CD4-positive, alpha-beta T cell treated with Interleukin-6 for 4 hours (primary cell): Measurements from ENCODE around the gene OR10K2.
"Not testable (repeated sequence)": the region's sequence is repeated elsewhere in the genome, so short reads cannot be mapped to it uniquely, and the experiment has no call there.

Experiments
- DNase-seq: peaks from one replicate; pipeline ENCODE4 v3.0.0-alpha.2; 2020; ENCODE audit warnings: mixed read lengths

Gene OR10K2

GRCh38 chr1:158426137-158426536 lies at the start of gene OR10K2:
OR10K2 (minus strand) TSS chr1:158426237; CDS start chr1:158420866, 5,371 bp downstream.
- no peak for DNase-seq

- DNase-seq = no peak
These were observed 45.9 kb upstream of the OR10K2 start, which contains the start of gene OR10R2 for GRCh38 chr1:158471920-158472319. OR10R2 (plus strand) TSS chr1:158472220; CDS start chr1:158472326, 106 bp downstream.

GRCh38 chr1:158461534-158461933 lies 35.5 kb upstream of the OR10K2 start, which contains the start of gene OR10K1:
OR10K1 (plus strand) TSS chr1:158461834; CDS start chr1:158465562, 3,728 bp downstream.
- DNase-seq = no peak

GRCh38 chr1:158458263-158458662 lies 32.2 kb upstream of the OR10K2 start:
- no peak for DNase-seq

GRCh38 chr1:158457246-158457645 lies 31.2 kb upstream of the OR10K2 start:
- no peak for DNase-seq

GRCh38 chr1:158454537-158454936 lies 28.5 kb upstream of the OR10K2 start:
- DNase-seq = no peak

GRCh38 chr1:158445376-158445775 lies 19.3 kb upstream of the OR10K2 start:
- no peak for DNase-seq

GRCh38 chr1:158434741-158435140 lies 8.7 kb upstream of the OR10K2 start:
- DNase-seq = no peak

- not testable (repeated sequence) for DNase-seq
These were observed 4.1 kb upstream of the OR10K2 start for GRCh38 chr1:158430163-158430562.

- DNase-seq = no peak
These were observed 1.0 kb downstream of the OR10K2 start for GRCh38 chr1:158425027-158425426.

- DNase-seq = no peak
These were observed 3.8 kb downstream of the OR10K2 start for GRCh38 chr1:158422212-158422611.

- no peak for DNase-seq
These were observed 8.5 kb downstream of the OR10K2 start for GRCh38 chr1:158417586-158417985.

GRCh38 chr1:158414651-158415345 lies 11.2 kb downstream of the OR10K2 start:
- DNase-seq = no peak

GRCh38 chr1:158407092-158407491 lies 18.9 kb downstream of the OR10K2 start:
- DNase-seq = no peak

GRCh38 chr1:158400871-158401270 lies 25.2 kb downstream of the OR10K2 start:
- DNase-seq = no peak

GRCh38 chr1:158398818-158399514 lies 27.1 kb downstream of the OR10K2 start, which contains the start of gene OR10T2:
OR10T2 (minus strand) TSS chr1:158399466; CDS start chr1:158399466, 0 bp downstream.
- DNase-seq = no peak

- no peak for DNase-seq
These were observed 29.4 kb downstream of the OR10K2 start for GRCh38 chr1:158396646-158397045.

- DNase-seq = no peak
These were observed 32.6 kb downstream of the OR10K2 start for GRCh38 chr1:158393476-158393875.

GRCh38 chr1:158391099-158391498 lies 34.9 kb downstream of the OR10K2 start:
- no peak for DNase-seq

GRCh38 chr1:158390331-158390730 lies 35.7 kb downstream of the OR10K2 start:
- DNase-seq = no peak

GRCh38 chr1:158374860-158375259 lies 51.2 kb downstream of the OR10K2 start:
- DNase-seq = no peak

- not testable (repeated sequence) for DNase-seq
These were observed 51.9 kb downstream of the OR10K2 start for GRCh38 chr1:158374101-158374500.

- no peak for DNase-seq
These were observed 54.7 kb downstream of the OR10K2 start for GRCh38 chr1:158371188-158371953.
